Heart left ventricle (tissue), 16 donors: ENCODE measurements around the gene NEB. TPM values are rescaled to one million over a fixed set of nuclear protein-coding genes. Genes with fewer than 3 reads are reported as not detected.

Source experiments
- ATAC-seq, 4 donors: fragments of 200-7000 bp; cut with Tn5 transposase; one replicate each; pipeline ENCODE4 v1.9.1; 2020 to 2022; ENCODE audit warnings: moderate library complexity in 4 of 4, mild to moderate bottlenecking in 3 of 4, moderate number of reproducible peaks in 1 of 4
- DNase-seq, 5 donors: peaks; one replicate each; pipeline ENCODE4 v3.0.0-alpha.2; 2020
- H3K27ac ChIP-seq, 12 donors: fragments of 200-600 bp; sonication (generic) in 4 of 12; one replicate each; pipeline versions ENCODE4 v1.5.0 to v1.8.0; 2016 to 2022; ENCODE audit warnings: mild to moderate bottlenecking in 2 of 12
- H3K27me3 ChIP-seq, 9 donors: fragments of 200-600 bp; sonication (generic) in 2 of 9; one replicate each; pipeline versions ENCODE4 v1.5.1 to v1.8.0; 2016 to 2022; ENCODE audit warnings: mild to moderate bottlenecking in 3 of 9
- H3K36me3 ChIP-seq, 9 donors: fragments of 200-600 bp; sonication (generic) in 2 of 9; one replicate each; pipeline versions ENCODE4 v1.5.0 to v1.8.0; 2018 to 2022; ENCODE audit warnings: mild to moderate bottlenecking in 2 of 9
- H3K4me1 ChIP-seq, 12 donors: fragments of 200-600 bp; sonication (generic) in 4 of 12; one replicate each; pipeline versions ENCODE4 v1.5.0 to v1.8.0; 2016 to 2022; ENCODE audit warnings: mild to moderate bottlenecking in 3 of 12
- H3K4me3 ChIP-seq, 12 donors: fragments of 200-600 bp; sonication (generic) in 4 of 12; one replicate each; pipeline versions ENCODE4 v1.5.0 to v1.8.0; 2017 to 2022; ENCODE audit warnings: mild to moderate bottlenecking in 9 of 12, moderate library complexity in 4 of 12
- H3K9me3 ChIP-seq, 12 donors: fragments of 200-600 bp; sonication (generic) in 4 of 12; one replicate each; pipeline versions ENCODE4 v1.5.0 to v1.8.0; 2016 to 2022; ENCODE audit warnings: mild to moderate bottlenecking in 1 of 12
- POLR2A ChIP-seq, 2 donors: fragments of 450-650 bp; IDR thresholded peaks; one replicate each; pipeline ENCODE4 v1.6.1; 2017; ENCODE audit warnings: antibody characterized with exemption in 2 of 2, mild to moderate bottlenecking in 2 of 2, moderate library complexity in 2 of 2
- WGBS, 4 donors: extraction: QIAGEN DNeasy Blood & Tissue Kit in 2 of 4; methylation state at CpG; one replicate each; pipeline versions ENCODE4 v1.1.5 to v1.1.7; 2013 to 2018; 5-methylcytosine and 5-hydroxymethylcytosine counted together
- intact Hi-C, 10 donors: fragments of 100-400 bp; cut with DNase I; formaldehyde crosslinking; loops; one replicate each; pipeline versions ENCODE4 v1.11.1 to v1.14.2; 2022
- polyA plus RNA-seq, 2 donors: library from polyadenylated mRNA; stranded (reverse); fragments of 200-250 nt; gene quantifications; one replicate each; pipeline ENCODE4 v1.2.3, GENCODE V29; 2013
- total RNA-seq, 9 donors: library from RNA; depleted of rRNA in 2 of 9; stranded (reverse); fragments of >200 nt in 2 of 9; fragmentation: NEBNext Ultra II Directional in 3 of 9; extraction: Animal tissue kit (Norgen Biotek cat#: 25700) in 3 of 9; gene quantifications; one replicate each; pipeline versions ENCODE4 v1.1.0 to v1.2.4, GENCODE V29; 2016 to 2023
- TF ChIP-seq, protein P1 (sequence below), 12 donors: fragments of 200-600 bp; sonication (generic) in 4 of 12; IDR thresholded peaks; one replicate each; pipeline versions ENCODE4 v1.5.0 to v1.8.0; 2018 to 2022; ENCODE audit warnings: antibody characterized with exemption in 12 of 12, mild to moderate bottlenecking in 5 of 12
- donor health status: ischemic (EF 13 %, LVEDD 7.1; RV severe dilation, severe dysfunction).
- donor health status: healthy with polysubstance abuse.
- donor health status: DM: no; HTN: yes; CAD: no.
- donor health status: DM: no; HTN: no; CAD: no.
- donor health status: ischemic (EF 25% LVEDD 6.9; RV normal size, moderate dysfunction).
- donor health status: ischemic (EF 25% LVEDD 5.7; RV mildly dilated, moderate dysfunction).
- donor health status: healthy.
- donor health status: DM: yes; HTN: yes; CAD: no.
- donor health status: ischemic (EF 35%, LVEDD 5.7; RV mildly dilated, moderate dysfunction).
- donor health status: nonischemic (EF 11% LVEDD 7.7; RV severe dilation, severe dysfunction).
- donor health status: DM: yes; HTN: yes; CAD: no.
- donor health status: PGD.
- donor health status: ischemic (EF 29% LVEDD 5.4; RV normal size, mild dysfunction).
- donor health status: nonischemic (EF 23%, LVEDD 6.1; RV moderate dilation, normal function).

Gene NEB
- total and polyA plus RNA-seq, 11 donors, result 0.43 to 23.9 (median 3.0) TPM

- ATAC-seq (no peak), DNase-seq (no peak)
- no peak for TF ChIP-seq POLR2A (IDR thresholded peaks at IDR 0.05)
- TF ChIP-seq, protein P1, sequence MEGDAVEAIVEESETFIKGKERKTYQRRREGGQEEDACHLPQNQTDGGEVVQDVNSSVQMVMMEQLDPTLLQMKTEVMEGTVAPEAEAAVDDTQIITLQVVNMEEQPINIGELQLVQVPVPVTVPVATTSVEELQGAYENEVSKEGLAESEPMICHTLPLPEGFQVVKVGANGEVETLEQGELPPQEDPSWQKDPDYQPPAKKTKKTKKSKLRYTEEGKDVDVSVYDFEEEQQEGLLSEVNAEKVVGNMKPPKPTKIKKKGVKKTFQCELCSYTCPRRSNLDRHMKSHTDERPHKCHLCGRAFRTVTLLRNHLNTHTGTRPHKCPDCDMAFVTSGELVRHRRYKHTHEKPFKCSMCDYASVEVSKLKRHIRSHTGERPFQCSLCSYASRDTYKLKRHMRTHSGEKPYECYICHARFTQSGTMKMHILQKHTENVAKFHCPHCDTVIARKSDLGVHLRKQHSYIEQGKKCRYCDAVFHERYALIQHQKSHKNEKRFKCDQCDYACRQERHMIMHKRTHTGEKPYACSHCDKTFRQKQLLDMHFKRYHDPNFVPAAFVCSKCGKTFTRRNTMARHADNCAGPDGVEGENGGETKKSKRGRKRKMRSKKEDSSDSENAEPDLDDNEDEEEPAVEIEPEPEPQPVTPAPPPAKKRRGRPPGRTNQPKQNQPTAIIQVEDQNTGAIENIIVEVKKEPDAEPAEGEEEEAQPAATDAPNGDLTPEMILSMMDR (IDR thresholded peaks at IDR 0.05), result no peak
- Histone ChIP-seq H3K4me1 (no peaks in the 10 kb centered on the region), H3K27ac (no peak overlapping the region), H3K4me3 (no peak overlapping the region), H3K9me3 (no peaks in the 10 kb centered on the region), H3K27me3 (no peaks in the 10 kb centered on the region), H3K36me3 (no peaks in the 10 kb centered on the region)
- intact Hi-C loops, result no loop called here
- WGBS, 4 donors, result 71 to 79% (median 72%) methylated on average over 4 of the region's 4 CpGs
Measured at GRCh38 chr2:151576080-151576479, 158.2 kb downstream of the NEB start.

DNA sequence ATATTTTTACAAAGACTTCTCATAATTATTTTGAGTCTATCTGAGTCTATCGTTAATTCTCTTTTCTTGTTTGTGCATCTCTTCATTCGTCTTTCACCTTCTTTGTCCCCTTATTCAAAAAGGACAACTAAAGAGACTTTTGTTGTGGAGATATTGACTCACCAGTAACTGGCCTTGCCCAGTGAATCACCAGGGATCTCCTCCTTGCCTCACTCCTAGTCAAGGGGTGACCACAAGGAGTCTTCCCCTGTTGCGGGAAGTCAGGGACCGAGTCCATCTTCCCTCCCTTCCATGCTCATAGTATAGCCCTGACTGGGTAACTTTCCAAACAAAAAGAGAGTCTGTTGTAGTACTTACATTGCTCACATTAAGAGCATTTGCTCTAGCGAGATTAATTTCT is 158.9 kb downstream of the NEB start:
- Histone ChIP-seq H3K27ac (no peak overlapping the region), H3K4me1 (no peaks in the 10 kb centered on the region), H3K36me3 (no peaks in the 10 kb centered on the region), H3K27me3 (no peaks in the 10 kb centered on the region), H3K9me3 (no peaks in the 10 kb centered on the region), H3K4me3 (no peak overlapping the region)
- DNase-seq, result no peak
- intact Hi-C loops, result no loop called here
- no peak for TF ChIP-seq POLR2A (IDR thresholded peaks at IDR 0.05)
- TF ChIP-seq, protein P1 (IDR thresholded peaks at IDR 0.05), result no peak
- WGBS, 4 donors, result 93 to 97% (median 95%) methylated on average over 5 of the region's 5 CpGs
- ATAC-seq, result no peak

DNA sequence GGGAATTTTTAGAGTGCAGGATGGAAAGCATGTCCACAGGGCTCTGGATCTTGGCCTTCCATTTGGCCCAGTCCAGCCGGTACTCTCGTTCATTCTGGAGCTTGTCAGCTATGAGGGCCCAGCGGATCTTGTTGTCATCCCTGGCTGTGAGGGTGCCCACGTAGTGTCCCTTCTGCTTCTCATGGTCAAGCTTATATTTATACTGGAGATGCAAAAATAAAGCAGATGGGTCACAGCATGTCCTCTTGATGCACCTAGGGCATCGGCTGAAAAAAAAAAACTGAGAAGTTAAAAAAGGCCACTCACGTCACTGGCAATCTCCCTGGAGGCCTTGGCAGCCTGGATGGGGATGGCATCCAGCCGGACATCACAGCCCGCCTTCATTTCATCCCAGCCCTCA is 164.1 kb downstream of the NEB start:
- Histone ChIP-seq H3K27me3 (no peaks in the 10 kb centered on the region), H3K9me3 (no peaks in the 10 kb centered on the region), H3K4me1 (no peaks in the 10 kb centered on the region), H3K36me3 (no peaks in the 10 kb centered on the region), H3K27ac (peak overlapping the region in 1 of 12 donors; percentile 4), H3K4me3 (no peak overlapping the region)
- TF ChIP-seq POLR2A (IDR thresholded peaks at IDR 0.05), result no peak
- TF ChIP-seq, protein P1 (IDR thresholded peaks at IDR 0.05), result no peak
- WGBS, 4 donors, result 93 to 94% (median 94%) methylated on average over 8 of the region's 8 CpGs
- intact Hi-C loops, result no loop called here
- DNase-seq (no peak), ATAC-seq (peak in 2 of 4 donors; percentile 55 to 81)

DNA sequence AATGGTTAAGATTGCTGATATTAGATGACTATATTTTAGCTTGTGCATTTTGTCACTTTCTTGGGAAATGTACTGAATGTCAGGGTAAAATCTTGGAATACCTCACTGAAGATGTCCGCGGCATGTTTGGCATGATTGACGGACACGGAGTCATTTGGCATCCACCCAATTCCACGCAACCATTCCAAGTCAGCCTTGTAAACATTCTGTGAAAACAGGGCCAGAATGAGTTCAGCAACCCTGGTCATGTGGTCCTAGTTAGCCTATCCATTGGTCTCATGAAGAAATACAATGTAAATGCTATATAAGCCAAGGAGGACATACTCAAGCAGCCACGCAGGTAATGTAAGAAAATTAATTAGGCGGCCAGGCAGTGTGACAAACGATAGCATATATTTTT is 165.1 kb downstream of the NEB start:
- ATAC-seq (no peak), DNase-seq (no peak)
- intact Hi-C loops, result no loop called here
- no peaks in the 10 kb centered on the region for H3K36me3 ChIP-seq
- no peak overlapping the region for H3K27ac ChIP-seq
- no peaks in the 10 kb centered on the region for H3K4me1 ChIP-seq
- 79 to 83% (median 80%) methylated on average over 8 of the region's 8 CpGs for WGBS, 4 donors
- no peaks in the 10 kb centered on the region for H3K27me3 ChIP-seq
- no peaks in the 10 kb centered on the region for H3K9me3 ChIP-seq
- no peak for TF ChIP-seq POLR2A (IDR thresholded peaks at IDR 0.05)
- TF ChIP-seq, protein P1 (IDR thresholded peaks at IDR 0.05), result no peak
- H3K4me3 ChIP-seq, result no peak overlapping the region
